GM10266 (cell line): ENCODE results near the gene PLXNB1.

Source experiments
- DNase-seq: peaks from one replicate; pipeline ENCODE4 v3.0.0; 2012; ENCODE audit errors: extremely low spot score
- TF ChIP-seq, protein P1 (sequence below): IDR thresholded peaks from 2 replicates; pipeline ENCODE4 v1.5.1; 2012; ENCODE audit warnings: mild to moderate bottlenecking, low read depth; ENCODE audit not compliant: control insufficient read depth, insufficient read depth; ENCODE audit errors: missing control alignments

Gene PLXNB1

DNA sequence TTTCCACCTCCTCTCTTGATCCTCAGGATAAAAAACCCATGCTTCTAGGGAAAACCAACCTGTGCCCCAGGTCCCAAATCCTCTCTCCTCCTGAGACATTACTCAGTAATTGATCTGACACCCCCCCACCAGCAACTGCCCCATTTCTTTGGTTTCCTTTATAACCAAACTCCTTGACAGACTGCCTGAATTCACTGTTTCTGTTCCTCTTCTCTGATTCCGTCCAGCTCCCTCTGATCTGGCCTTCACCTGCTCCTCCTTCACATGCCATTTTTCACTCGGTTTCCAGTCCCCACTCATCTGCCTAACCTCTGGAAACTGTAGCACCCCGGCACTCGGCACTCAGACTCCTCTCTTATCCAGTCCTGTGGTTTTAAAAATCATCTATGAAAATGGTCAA, 7.9 kb upstream of the PLXNB1 start:
- DNase-seq, result peak; percentile 15
- TF ChIP-seq, protein P1, sequence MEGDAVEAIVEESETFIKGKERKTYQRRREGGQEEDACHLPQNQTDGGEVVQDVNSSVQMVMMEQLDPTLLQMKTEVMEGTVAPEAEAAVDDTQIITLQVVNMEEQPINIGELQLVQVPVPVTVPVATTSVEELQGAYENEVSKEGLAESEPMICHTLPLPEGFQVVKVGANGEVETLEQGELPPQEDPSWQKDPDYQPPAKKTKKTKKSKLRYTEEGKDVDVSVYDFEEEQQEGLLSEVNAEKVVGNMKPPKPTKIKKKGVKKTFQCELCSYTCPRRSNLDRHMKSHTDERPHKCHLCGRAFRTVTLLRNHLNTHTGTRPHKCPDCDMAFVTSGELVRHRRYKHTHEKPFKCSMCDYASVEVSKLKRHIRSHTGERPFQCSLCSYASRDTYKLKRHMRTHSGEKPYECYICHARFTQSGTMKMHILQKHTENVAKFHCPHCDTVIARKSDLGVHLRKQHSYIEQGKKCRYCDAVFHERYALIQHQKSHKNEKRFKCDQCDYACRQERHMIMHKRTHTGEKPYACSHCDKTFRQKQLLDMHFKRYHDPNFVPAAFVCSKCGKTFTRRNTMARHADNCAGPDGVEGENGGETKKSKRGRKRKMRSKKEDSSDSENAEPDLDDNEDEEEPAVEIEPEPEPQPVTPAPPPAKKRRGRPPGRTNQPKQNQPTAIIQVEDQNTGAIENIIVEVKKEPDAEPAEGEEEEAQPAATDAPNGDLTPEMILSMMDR, result no peak

DNA sequence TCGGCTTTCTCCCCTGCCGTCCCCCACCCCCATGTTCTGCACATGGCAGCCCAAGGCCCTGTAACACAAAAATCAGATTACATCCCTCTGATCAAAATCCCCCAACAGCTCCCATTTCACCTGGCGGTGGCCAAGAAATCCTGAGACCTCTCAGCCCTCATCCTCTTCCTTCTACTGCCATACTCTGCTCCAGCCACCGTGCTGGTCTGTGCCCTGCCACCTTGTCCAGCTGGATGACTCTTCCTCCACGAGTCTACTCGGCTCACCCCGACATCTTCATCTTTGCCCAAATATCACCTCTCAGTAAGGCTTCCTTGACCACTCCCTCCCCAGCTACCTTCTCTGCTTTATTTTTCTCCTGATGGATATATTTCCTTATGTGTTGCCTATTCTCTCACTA, 7.0 kb upstream of the PLXNB1 start:
- TF ChIP-seq, protein P1, result no peak
- no peak for DNase-seq

DNA sequence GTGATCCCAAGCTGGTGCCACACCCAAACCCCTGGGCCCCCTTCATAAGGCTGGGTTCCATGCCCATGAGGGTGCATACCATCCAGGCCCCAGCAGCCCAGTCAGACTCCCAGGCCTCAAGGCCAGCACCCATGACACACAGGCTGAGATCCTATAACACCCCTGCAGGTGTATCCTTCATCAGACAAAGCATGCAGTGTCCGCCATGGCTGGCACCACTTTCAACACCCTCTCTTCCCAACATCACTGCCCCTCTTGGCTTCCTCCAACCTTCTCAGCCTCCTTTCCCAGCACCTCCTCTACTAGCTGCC, 6.5 kb upstream of the PLXNB1 start:
- DNase-seq, result no peak
- TF ChIP-seq, protein P1, result no peak

DNA sequence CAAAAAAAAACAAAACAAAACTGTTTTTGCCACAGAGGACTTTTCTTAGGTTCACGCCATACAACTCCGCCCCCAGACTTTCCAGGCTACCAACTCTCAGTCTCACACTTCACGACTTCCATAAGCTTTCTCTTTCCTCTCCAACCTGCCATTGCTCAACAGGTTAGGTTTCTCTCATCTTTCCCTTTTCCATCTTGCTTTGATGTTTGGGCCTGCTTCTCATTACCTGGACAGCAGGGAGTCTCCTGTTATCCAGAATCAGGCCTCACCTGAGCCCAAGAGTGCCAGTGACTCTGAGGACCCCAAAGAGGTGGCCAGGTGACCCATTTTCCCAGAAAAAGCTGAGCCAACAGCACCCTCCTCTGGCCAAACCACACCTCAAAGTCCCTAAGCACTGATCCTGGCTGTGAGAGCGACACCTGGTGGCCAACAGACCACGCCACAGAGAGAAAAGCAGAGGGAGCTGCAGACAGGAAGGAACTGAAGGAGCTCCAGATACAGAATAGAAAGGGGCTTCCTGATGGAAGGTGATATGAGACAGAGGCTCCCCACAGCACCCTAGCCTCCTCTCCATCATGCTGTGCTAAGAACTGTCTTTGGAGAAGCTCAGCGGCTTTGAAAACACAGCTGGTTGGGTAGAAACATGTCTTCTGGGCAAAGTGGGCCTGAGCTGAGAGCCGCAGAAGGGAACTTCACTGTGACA, 6.0 kb upstream of the PLXNB1 start:
- DNase-seq, result peak; percentile 88
- TF ChIP-seq, protein P1, result peak; percentile 100

DNA sequence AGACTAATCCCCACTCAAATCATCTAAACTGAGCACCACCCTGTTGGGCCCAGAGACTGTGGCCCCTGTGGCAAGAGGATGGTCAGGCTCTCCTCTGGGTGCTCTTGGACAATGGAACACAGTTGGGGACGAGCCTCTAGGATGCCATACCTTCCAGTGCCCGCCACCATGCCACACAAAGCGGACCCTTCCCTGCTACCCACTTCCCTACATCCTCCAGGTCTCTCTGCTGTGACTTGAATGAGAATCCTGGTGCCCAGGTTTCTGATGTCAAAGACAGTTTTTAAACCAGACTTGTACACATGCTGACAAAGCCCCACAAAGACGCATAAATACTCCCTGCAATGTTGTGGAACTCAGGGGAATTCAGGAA, 5.3 kb upstream of the PLXNB1 start:
- DNase-seq, result no peak
- TF ChIP-seq, protein P1, result no peak

DNA sequence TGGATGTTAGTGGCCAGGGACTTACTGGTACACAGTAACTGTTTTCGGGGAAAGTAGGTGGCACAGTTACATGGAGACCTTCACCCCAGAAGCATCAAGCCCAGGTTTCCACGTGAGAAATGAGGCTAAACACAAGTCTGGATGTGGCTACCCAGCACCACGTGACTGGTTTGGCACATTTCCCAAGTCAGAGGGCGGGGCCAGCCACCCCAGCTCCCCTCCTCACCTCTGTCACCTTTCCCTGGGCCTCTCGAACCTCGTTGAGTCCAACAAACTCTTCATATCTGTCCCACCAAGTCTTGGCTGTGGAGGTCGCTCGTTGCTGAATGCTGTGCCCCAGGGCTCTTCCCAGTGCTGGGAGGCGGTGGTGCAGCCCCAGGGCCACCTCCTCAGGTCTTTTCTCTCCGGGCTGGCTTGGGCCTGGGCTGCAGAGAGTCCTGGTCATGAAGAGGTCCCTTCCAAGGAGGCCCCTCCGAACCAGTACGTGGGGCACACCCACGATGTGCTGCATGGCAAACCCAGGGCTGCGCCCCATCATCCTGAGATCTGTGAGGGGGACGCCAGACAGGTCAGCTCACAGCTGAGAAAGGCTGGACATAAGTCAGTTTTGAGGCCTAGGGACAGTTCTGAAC, 4.8 kb upstream of the PLXNB1 start:
- no peak for DNase-seq
- TF ChIP-seq, protein P1, result no peak

DNA sequence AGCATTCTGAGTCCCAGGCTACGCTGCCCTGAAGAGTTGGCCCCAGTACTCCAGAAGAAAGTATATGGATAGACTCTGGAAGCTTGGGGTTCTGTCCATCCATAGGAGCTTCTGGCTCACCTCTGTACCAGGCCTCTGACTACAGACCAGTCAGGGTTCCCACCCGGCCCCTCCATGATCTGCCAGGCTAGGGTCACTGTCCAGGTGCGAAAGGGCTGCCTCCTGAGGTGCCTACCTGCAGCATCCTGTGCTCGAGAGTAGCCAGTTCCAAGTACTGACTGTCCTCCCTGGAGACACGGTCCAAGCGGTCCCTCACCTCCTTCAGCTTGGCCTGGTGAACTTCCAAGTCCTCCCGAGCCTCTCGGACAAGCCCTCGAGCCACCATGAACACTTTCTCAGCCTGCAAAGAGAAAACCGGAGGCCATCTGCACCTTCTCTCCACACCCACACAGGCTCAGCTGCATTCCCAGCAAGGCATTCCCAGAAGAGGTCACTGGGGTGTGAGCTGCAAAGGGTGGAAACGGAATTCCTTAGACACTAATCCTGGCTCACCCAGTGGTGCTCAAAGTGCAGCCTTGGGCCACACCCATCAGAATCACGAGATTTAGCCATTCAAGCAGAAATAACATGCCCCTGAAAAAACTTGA, 3.7 kb upstream of the PLXNB1 start:
- TF ChIP-seq, protein P1, result no peak
- no peak for DNase-seq
